OCI-M2 (cell line): ENCODE measurements around the gene KBTBD4.

Experiments
- DNase-seq: peaks from one replicate; lab custom pipeline; 2025; ENCODE audit not compliant: unreplicated experiment; lab: John Stamatoyannopoulos, UW

KBTBD4 gene

DNA sequence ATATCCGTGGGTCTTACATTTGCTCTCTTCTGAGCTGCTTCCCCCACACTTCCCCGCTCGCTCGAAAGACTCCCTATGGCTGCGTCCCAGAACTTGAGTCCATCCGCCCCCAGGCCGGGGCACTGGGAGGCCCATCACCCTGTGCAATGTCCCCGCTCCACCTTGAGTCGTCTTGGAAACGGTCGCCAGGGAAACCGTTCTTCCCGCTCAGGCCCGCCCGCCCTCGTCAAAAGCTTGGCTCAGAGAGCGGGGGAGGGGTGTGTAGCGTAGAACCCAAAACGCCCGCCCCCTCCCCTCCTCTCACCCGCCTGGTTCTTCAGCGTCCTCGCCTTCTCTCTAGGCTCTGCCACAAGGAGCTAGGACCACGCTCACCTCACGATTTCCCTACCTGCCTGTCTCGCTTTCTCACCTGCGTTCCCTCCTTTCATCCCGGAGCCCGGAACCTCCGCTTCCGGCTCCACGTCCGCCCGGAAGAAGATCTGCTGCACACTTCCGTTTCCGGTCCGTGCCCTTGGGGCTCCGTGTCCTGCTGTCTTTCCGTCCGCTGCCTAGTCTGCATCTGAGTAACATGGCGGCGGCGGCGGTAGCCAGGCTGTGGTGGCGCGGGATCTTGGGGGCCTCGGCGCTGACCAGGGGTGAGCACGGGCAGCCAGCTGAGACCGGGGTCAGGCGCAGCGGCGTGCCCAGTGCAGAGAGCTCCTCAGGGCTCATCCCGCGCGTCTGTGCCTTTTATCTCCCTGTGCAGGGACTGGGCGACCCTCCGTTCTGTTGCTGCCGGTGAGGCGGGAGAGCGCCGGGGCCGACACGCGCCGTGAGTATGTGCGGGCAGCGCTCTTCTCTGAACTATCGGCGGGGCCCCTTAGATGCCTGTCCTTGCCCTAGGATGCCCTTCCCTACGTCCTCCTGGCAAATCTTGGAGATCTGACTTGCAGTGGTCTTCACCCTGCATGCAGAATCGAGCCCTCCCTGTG, at the start of gene KBTBD4, which contains the start of gene NDUFS3:
Gene KBTBD4, minus strand, starts transcription at position 447 of the 971 bp plus-strand sequence. Its CDS starts 19 bp downstream, at position 428.
Gene NDUFS3, plus strand, starts transcription at position 551 of the 971 bp plus-strand sequence. Its CDS starts 18 bp downstream, at position 569.
- DNase-seq: peak; percentile 80

DNA sequence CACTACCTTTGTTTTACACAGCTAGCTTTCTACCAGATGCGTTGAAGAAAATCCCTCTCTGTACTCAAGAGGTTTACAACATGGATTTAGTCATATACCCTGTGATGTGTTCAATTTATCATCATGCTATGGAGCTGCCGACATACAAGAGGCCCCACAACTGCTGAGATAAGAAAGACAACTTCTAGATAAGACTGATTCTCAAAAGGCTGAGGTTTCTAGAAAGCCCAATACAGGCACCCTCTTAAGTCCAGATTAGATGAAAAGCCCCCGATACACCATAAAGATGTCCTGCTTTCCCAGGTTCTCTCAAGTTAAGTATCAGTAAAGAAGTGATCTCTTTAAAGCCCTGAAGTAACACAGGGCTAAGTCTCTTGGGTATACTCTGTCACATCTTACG, 49.3 kb upstream of the KBTBD4 start:
- no peak for DNase-seq

DNA sequence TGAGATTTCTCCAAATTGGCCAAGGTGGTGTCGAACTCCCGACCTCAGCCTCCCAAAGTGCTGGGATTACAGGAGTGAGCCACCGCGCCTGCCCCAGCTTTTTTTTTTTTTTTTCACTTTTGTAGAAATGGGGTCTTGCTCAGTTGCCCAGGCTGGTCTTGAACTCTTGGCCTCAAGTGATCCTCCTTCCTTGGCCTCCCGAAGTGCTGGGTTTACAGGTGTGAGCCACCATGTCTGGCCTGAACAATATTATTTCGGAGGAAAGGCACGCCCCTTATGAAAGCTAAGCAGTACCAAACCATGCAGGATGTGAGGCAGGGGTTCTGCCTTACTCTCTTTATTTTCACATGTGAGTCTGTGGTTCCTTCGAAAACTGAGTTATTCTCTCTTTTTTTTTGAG, 47.5 kb upstream of the KBTBD4 start:
- no peak for DNase-seq

DNA sequence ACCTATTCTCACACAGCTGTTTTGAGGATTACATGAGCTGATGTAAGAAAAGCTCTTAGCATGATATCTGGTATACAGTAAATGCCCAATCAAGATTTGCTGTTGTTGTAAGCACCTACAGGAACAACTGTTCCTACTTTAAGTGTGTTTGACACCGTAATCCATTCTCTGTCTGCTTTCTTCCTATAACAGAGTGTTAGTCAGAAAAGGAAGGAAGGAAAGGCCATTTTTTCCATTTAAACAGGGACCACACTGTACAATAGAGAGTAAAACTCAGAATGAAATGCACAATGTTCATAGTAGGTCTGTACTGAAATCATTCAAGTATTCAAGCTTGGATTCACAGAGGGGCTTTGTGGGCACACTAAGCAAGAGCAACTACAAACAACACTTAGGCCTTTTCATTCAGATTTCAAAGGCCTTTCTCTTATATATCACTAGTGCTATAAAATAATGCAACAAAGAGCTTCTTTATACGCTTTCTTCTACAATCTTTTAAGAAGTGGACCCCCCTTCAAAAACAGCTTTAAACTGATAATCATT, 42.1 kb upstream of the KBTBD4 start:
- DNase-seq: no peak

DNA sequence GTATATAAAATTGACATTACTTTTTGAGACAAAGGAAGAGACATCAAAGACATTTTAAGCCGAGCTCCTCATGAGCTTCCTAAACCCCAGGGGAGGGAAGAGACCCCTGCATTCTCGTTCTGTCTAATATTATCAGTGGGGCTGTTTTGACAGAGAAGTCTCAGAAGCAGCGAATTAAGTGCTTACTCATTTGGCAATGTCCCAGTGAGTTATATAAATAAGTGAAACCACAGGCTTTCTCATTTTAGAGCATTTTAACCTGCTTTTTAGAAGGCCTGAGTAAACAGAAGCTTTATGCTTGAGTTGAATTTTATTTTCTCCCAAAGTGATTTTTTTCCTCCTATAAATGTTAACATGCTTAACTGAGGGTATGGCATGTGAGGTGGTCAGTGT, 38.6 kb upstream of the KBTBD4 start:
- no peak for DNase-seq

DNA sequence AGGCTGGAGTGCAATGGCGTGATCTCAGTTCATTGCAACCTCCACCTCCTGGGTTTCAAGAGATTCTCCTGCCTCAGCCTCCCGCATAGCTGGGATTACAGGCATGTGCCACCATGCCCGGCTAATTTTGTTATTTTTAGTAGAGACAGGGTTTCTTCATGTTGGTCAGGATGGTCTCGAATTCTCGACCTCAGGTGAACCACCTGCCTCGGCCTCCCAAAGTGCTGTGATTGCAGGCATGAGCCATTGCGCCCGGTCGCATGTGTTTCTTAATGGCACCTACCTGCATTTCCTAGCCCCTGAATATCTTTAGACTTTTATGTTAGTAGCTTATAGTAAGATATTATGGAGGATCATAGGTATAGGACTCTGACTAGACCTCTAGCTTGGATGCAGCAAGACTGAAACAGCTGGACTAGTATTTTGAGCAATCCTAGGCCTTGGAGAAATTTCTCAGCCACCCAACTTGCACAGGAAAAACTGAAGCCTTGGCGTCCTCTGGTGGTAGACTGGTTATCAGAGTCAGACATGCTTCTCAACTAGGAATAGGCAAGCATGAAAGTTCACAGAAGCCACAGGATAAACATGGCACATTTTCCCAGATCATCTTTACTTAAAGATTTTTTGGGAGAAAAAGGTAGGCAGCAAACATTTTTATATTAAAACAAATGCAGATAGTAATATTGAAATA, 38.1 kb upstream of the KBTBD4 start:
- no peak for DNase-seq

DNA sequence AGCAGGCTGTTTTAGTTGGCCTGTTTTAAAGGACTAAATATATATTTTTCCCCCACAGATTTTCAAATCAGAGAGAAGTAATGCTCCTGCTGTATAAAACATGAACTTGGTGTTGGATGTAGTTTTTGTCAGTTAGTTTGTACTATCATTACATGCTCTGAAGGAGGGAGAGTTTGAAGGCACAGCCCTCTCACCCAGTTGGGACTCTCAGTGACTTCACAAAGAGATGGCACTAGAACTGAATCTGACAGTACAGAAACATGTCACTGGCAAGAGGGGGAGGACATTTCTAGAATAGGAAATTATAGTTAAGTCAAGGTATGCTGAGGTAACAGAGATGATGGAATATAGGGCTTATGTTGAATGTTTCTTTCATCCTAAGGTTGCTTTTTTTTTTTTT, 36.5 kb upstream of the KBTBD4 start:
- no peak for DNase-seq

DNA sequence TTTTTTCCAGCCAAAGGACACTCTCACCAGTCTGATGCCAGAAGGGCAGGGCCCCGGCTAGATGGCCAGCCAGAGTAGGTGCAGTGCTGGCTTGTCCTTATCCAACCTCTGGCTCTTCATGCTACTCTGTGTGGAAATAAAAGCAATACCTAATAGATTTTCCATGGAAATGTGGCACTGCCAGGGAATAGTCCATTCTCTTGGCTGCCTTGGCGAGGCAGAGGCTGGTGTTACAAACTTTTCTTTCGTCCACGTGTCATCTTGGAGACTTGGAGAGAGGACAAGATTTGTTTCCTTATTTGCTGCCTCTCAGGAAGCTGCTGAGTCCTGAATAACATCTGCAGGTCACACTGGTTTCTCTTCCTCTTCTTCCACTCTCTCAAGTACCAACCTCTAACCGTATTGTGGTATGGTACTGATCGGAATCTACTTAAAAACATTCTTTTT, 32.6 kb upstream of the KBTBD4 start:
- no peak for DNase-seq

DNA sequence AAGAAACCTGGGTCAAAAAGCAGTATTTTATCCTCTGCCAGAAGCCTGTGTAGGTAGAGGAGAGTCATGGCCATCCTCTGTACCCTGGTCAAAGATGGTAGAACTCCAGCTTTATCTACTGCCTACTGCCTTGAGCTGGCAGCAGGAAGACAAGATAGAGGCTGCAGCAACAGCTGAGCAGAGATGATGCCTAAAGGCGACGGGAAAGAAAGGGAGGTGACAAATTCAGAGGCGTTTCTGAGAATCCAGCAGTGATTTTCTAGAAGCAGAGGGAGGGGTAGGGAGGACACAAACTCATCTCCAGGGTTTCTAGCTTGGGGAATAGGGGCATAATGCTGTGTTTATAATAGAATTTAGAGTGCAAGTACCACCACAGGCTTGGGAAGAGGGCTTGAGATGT, 30.9 kb upstream of the KBTBD4 start:
- DNase-seq: no peak

DNA sequence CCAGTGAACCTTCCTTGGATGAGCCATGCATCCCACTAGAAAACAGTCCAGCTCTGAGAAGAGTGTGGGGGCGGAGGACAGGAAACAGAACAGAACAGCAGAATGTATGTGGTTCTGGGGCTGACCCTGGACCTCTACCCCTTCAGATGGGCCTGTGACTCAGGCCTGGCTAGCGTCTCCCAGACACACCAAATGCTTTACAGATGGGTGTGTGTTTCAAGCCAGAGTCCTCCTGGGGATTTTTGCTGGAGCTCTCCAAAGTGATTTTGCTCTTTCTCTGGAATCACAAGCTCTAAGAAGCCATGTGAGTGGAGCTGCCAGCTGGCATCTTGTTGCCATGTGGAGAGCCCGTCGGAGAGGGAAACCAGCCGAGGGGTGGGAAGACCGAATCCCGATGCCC, 28.6 kb upstream of the KBTBD4 start:
- DNase-seq: no peak

DNA sequence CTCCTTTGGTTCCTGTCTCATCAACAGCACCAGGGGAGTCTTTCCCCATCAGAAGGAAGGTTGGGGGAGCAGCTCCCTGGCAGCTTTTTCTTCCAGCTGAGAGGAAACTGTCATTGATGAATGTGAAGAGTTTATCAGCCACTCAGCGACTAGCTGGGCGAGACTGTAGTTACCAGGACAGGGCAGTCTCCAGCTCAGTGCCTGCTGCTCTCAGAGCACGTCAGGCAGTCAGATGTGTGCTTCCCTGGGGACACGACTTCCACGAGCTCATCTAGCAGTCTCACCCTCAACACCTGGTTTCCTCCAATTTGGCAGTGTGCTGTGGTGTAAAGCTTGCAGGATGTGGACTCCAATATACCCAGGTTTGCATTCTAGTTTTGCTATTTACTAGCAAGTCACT, 28.0 kb upstream of the KBTBD4 start:
- DNase-seq: no peak

DNA sequence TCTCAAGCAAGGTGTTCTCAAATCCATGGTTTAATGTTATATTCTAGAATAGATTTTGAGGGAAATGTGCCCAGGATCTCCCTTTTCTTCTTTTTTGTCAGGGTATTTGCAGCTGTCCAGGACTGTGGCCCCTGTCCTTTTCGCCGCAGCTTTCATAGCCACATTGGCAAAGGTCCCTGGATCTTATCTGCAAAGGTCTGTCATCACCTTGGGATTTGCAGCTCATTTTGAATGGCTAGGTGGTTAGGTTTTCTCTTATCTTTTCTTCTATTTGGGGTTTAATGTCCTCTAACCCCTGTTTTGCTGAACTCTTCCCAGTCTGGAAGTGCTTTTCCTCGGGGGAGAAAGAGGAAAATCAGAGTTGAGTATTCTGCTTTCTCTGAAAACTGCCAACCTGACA, 27.2 kb upstream of the KBTBD4 start:
- DNase-seq: no peak

DNA sequence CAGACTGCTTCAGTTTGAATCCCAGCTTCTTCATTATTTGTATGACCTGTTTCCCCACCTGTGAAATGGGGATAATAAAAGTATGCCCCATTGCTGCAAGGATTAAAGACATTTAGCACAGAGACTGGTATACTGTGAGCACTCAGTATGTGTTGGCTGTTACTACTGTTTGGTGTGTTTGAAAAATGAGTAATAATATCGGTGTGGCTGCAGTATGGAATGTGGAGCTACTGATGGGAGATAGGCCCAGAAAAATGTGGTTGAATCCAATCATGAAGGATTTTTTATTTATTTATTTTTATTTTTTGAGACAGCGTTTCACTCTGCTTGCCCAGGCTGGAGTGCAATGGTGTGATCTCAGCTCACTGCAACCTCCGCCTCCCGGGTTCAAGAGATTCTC, 24.5 kb upstream of the KBTBD4 start:
- no peak for DNase-seq

DNA sequence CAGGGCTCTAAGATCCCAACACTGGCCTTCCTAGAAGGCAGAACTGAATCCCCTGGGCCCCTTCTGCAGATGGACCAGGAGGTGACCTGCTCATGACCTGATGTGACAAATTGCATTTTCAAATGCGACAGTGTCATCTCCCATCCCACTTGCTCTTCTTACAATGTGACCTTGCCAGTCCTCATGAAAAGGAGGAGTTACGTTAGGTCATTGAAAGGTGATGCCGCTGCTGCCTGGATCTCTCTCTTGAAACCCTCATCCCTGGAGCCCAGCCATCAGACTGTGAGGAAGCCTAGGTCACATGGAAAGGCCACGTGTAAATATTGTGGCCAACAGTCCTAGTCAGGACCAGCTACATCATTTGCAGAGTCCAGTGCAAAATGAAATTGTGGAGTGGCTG, 21.1 kb upstream of the KBTBD4 start:
- DNase-seq: no peak

DNA sequence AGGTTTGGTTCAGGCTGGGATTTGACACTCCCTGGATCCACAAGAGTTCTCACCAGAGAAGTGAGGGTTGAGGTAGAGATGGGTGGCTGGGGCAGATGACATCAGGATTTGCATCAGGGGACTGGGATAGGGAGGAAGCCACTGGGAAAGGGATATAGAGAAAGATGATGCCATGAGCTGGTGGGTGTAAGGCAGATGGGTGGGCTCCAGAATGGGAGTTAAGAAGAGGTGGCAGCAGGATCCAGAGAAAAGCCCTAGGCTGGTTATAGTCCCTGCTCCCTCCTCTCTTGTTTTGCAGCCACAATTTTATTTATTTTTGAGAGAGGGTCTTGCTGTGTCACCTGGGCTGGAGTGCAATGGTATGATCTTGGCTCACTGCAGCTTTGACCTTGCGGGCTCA, 17.2 kb upstream of the KBTBD4 start:
- no peak for DNase-seq

DNA sequence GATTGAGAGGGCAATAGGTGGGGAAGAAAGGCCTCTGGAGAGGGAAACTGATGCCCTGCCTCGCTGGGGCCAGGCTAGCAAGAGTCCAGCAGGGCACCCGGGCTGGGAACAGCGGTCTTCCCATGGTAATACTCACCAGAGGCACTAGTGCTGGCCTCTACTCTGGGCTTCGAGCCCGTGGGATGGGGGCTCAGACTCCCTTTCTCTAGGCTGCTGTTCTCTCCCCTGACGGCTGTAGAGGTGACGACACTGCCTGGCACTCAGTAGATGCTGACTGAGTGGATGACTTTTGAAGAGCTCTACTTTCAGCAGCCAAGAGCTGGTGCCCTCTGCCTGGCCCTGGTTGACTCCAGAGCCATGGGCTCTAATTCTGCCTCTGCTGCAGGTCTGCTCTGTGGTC, 16.3 kb upstream of the KBTBD4 start:
- DNase-seq: no peak

DNA sequence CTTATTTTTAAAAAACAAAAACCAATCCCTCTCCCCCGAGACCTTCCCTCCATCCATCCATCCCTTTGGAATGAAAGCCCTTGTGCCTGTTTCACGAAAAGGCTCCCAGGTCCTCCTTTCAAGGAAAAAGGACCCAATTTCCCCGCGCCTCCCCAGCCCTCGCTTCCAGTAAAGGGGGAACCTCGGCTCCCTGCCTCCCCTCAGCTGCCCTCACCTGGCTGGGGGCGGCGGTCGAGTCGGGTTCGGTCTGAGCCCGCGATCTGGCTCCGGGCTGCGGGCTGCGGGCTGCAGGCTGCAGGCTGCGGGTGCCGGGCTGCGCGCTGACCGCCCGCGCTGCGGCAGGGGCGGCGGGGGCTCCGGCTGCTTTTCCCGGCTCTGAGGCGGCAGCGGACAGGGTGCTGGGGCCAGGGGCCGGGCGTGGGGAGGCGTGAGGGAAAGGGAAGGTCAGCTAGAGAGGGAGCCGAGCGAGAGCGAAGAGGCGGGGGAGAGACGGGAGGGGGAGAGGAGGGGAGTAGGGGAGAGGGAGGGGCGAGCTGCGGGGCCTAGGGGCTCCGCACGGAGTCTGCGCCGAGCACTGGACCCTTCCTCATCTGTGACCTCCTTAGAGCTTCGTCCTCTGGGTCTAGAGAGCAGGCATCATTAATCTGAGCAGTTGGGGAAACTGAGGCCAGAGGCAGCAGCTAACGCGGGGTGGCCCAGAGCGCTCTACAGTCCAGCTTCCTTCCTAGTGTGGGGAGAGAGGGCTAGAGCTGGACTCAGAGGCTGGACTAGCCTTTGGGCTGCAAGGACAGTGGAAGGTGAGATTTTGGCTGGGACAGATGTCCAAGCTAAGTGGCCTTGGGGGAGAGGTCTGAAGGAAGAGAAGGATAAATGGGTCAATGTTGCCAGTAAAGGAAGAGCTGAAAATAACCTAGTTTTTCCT, 15.4 kb upstream of the KBTBD4 start, which contains the start of gene C1QTNF4:
Gene C1QTNF4, minus strand, starts transcription at position 478 of the 922 bp plus-strand sequence. CDS start 3,601 bp downstream, outside the sequence.
- DNase-seq: no peak

DNA sequence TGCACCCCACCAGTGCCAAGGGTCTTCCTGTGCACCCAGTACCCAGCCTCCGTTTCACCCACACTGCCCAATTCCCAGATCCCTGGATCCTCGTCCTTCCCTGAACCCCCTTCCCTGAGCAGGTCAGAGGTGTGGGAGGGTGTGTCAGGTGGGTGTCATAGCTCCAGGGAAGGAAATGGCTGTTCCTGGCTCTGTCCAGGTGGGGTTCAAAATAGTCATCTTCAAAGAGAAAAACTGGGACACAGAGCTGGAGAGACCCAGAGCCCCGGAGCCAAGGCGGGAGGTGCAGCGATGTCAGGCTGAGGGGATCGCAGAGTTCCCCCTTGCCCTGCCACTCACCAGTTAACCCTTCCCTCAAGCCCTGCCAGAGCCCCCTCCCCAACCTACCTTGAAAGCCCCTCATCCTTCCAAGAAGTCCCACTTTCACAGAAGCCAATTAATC, 14.7 kb upstream of the KBTBD4 start:
- DNase-seq: no peak

DNA sequence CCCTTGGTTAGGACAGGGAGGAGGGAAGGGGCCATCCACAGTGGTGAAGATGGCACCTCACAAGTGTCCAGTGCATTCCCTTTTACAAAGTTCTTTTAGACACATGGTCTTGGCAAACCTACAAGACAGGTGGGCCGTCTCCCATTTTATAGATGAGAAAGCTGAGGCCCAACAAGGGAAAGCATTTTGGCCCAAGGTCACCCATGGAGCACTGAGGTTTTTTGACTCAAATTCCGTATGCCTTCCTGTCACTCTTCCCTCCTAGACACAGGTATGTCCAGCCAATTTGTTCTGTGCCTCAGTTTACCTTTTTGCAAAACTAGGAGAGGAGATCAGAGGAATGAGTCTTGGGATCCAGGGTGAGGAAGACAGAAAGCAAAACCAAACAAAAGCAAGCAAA, 14.2 kb upstream of the KBTBD4 start:
- DNase-seq: no peak

DNA sequence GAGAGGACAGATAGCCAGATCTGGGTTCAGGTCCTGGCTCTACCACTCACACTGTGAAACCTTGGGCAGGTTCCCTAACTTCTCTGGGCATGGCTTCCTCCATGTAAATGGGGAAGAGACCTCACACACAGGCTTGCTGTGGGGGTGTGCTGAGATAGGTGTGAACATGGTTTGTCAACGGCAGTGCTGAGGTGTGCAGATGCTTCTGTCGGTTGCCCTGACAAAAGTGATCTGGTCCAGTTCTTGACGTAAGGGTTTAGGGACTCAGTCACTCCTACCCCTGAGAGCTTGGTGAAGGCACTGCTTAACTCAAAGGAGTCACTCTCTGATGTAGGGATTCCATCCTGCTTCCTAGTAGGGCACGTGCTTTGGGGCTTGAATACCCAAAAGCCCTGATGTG, 13.5 kb upstream of the KBTBD4 start:
- no peak for DNase-seq

DNA sequence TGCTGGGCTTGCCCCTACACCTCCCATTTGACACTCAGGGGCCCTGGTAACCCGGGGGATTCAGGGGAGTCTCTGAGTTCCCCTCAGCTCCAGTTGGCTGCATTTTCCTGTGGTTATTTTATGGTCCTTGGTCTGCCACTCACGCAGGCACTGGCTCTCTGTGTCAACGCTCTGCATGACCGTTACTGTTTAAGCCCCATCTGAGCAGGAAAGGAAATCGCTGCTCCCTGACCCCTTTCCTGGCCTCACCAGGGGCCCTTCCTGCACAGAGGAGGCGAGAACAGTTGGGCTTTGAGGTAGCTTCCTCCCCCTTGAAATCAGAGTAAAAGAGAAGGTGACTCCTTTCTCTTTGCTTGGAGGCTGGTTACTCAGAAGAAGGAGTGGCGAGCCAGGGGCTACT, 13.0 kb upstream of the KBTBD4 start:
- DNase-seq: no peak
